Adrenal gland (tissue), 5 donors: ENCODE measurements around the gene LTBP2.

Source experiments
- POLR2A ChIP-seq, 2 donors: fragments of 450-650 bp; IDR thresholded peaks; one replicate each; pipeline ENCODE4 v1.6.1; 2017; ENCODE audit warnings: antibody characterized with exemption in 2 of 2, mild to moderate bottlenecking in 2 of 2, moderate library complexity in 1 of 2
- TF ChIP-seq, protein P1 (sequence below), 6 experiments: fragments of 450-650 bp in 4 of 6; fragments of 200-600 bp in 2 of 6; sonication (generic) in 1 of 6; IDR thresholded peaks; 1 replicate in 5 of 6; 2 replicates in 1 of 6; pipeline versions ENCODE4 v1.5.1 to v1.8.0; 2016 to 2021; ENCODE audit warnings: antibody characterized with exemption in 6 of 6, mild to moderate bottlenecking in 2 of 6, moderate library complexity in 1 of 6
- donor health status: DM: no; HTN: no; CAD: no.

DNA sequence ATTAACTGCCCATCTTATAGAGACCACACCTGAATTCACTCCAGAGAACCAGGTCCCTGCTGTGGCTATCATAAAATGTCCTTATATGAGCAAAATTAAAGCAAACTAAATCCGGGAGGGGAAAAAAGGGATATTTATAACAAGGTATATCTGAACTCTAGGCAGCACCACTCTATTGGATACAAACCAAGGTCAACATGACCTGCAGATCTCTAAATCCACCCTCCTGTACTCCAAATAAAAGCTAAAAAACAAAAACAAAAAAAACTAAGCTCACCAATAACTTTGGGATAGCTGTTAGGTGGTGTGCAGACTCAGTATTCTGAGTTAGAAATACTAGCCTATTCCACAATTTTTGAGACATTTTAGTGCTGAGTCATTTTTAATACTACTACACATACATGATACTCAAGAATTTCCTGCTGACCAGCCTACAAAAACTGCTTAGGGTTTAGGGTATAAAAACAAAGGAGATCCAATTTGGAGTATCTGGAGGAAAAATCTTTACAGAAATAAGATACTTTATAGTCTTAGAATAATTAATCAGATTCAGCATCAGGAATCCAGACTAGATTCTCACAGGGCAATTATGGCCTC lies 46.6 kb upstream of the LTBP2 start:
- TF ChIP-seq, protein P1, sequence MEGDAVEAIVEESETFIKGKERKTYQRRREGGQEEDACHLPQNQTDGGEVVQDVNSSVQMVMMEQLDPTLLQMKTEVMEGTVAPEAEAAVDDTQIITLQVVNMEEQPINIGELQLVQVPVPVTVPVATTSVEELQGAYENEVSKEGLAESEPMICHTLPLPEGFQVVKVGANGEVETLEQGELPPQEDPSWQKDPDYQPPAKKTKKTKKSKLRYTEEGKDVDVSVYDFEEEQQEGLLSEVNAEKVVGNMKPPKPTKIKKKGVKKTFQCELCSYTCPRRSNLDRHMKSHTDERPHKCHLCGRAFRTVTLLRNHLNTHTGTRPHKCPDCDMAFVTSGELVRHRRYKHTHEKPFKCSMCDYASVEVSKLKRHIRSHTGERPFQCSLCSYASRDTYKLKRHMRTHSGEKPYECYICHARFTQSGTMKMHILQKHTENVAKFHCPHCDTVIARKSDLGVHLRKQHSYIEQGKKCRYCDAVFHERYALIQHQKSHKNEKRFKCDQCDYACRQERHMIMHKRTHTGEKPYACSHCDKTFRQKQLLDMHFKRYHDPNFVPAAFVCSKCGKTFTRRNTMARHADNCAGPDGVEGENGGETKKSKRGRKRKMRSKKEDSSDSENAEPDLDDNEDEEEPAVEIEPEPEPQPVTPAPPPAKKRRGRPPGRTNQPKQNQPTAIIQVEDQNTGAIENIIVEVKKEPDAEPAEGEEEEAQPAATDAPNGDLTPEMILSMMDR (IDR thresholded peaks at IDR 0.05) = no peak
- no peak for TF ChIP-seq POLR2A (IDR thresholded peaks at IDR 0.05)
